Astrocyte of the cerebellum (primary cell): ENCODE results near the gene ZNF711.
"Not testable (repeated sequence)": the region's sequence is repeated elsewhere in the genome, so short reads cannot be mapped to it uniquely, and the experiment has no call there.

Source experiments
- DNase-seq: peaks from one replicate; pipeline ENCODE4 v3.0.0-alpha.2; 2011; ENCODE audit warnings: low read depth
- H3K4me3 ChIP-seq: 2 replicates; pipeline ENCODE4 v1.5.1; 2011; ENCODE audit warnings: mild to moderate bottlenecking, low read depth, low read length, moderate library complexity
- CTCF ChIP-seq: IDR thresholded peaks from 2 replicates; pipeline ENCODE4 v1.5.1; 2012; ENCODE audit warnings: low read length, low read depth, moderate library complexity, mild to moderate bottlenecking; ENCODE audit errors: missing control alignments
- in situ Hi-C: cut with HindIII; loops from 2 replicates; pipeline ENCODE4 v1.10.0; 2017; ENCODE audit warnings: low sequenced_read_pairs

ZNF711 gene

DNA sequence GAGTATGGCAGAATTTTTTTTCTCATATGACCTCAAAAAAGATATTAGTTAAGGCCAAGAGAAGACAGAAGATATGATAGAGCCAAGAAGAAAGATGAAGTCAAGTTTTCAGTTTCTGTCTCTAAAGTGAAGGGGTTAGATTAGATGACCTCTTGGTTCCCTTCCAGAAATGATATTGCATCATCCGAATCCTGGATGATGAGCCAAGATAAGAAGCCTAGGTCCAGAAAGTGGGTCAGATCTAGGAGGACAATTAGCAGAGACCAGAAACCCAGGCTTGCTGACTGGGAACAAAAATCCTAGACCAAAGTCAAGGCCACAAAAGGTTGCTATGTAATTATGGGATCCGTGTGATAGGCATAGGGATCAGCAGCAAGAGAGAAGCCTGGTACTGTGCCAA, 20.4 kb upstream of the ZNF711 start:
- no peak for TF ChIP-seq CTCF
- in situ Hi-C loops: no loop called here
- H3K4me3 ChIP-seq: no peak overlapping the region
- no peak for DNase-seq

DNA sequence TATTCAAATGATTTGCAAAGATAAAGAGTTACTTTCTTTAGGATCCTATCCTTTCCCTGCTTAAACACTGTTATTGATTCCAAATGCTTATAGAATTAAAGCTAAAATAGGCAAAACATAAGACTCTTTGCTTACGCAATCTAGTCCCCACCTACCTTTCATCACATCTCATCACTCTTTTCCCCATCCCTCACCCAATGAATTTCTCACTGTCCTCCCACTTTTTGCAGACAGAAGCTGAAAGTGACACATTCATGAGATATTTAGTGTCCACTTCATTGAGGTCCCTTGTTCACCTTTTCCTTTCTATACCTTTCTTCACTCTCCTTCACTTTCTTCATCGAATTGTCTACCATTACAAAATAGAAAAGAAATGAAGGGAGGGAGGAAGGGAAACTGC, 636 bp upstream of the ZNF711 start:
- in situ Hi-C loops: no loop called here
- no peak for DNase-seq
- TF ChIP-seq CTCF: no peak
- H3K4me3 ChIP-seq: peak overlapping the region; percentile 72

GRCh38 chrX:85244450-85245211, 840 bp downstream of the ZNF711 start:
- DNase-seq: no peak
- TF ChIP-seq CTCF: no peak
- H3K4me3 ChIP-seq: peak overlapping the region; percentile 72
- in situ Hi-C loops: no loop called here

DNA sequence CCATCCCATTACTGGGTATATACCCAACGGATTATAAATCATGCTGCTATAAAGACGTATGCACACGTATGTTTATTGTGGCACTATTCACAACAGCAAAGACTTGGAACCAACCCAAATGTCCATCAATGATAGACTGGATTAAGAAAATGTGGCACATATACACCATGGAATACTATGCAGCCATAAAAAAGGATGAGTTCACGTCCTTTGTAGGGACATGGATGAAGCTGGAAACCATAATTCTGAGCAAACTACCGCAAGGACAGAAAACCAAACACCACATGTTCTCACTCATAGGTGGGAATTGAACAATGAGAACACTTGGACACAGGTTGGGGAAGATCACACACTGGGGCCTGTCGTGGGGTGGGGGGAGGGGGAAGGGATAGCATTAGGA, 41.5 kb downstream of the ZNF711 start:
- H3K4me3 ChIP-seq, DNase-seq, in situ Hi-C loops: not testable (repeated sequence)

DNA sequence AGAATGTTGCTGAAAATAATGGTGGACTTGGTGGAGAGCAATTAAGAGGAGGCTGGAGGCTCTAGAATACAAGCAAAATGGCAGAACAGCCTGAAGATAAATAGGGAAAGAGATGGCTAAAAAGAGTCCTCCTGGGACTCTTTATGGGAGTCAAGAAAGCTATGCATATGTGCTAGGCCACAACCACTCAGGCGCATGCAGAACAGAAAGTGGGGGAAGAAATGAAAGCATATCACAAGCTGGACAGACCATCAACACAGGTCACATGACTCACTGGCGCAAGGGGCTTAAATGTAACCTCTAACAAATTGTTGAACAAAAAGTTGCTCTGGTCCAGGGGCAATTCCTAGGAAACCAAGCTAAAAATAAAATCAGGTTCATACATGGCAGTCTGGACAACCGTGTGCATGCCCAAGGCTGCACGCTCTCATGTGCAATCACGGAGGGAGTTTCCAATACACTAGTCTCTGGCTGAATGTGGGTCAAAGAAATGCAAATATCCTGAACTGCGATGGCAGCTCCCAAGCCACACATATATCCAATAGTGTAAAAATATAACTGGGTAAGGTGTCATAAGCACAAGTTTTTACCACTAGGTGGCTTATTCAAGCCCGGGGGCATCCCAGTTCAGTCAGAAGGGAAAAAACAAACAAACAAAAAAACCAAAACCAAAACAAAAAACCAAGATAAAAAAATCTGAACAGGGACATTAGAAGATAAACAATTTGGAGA, 45.4 kb downstream of the ZNF711 start:
- no peak for TF ChIP-seq CTCF
- in situ Hi-C loops: no loop called here
- DNase-seq: no peak
- no peak overlapping the region for H3K4me3 ChIP-seq

DNA sequence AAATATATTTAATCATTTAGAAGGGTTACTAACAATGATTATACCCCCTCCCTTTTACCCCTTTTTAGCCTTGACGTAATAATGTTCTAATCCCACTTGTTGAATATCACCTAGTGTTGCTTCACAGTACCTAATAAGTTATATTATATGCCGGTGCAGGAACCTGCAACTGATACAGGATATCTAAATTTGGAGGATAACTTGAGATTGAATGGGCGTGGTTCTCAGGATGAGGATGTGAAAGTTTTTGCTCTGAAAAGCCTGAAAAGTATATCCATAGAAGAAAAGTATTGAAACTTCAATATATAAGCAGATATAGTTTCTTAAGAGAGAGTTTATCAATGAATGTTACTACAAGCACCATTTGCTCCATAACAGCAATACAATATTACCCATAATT, 59.8 kb downstream of the ZNF711 start:
- H3K4me3 ChIP-seq: no peak overlapping the region
- TF ChIP-seq CTCF: no peak
- DNase-seq: no peak
- in situ Hi-C loops: no loop called here

- no peak for TF ChIP-seq CTCF
- H3K4me3 ChIP-seq: no peak overlapping the region
- no peak for DNase-seq
- in situ Hi-C loops: no loop called here
Measured at GRCh38 chrX:85309717-85310116, 65.9 kb downstream of the ZNF711 start.

- H3K4me3 ChIP-seq, in situ Hi-C loops, DNase-seq: not testable (repeated sequence)
Measured at GRCh38 chrX:85311348-85311747, 67.6 kb downstream of the ZNF711 start.
